Endothelial cell of umbilical vein (primary cell): ENCODE data around the gene HSPA12A.

ENCODE experiments used
- CTCF ChIP-seq, 2 donors: IDR thresholded peaks; 1 replicate in 1 of 2; 2 replicates in 1 of 2; pipeline ENCODE4 v1.5.1; 2011; ENCODE audit warnings: low read length in 2 of 2, mild to moderate bottlenecking in 2 of 2, moderate library complexity in 2 of 2, control low read depth in 1 of 2, inconsistent platforms in 1 of 2, low read depth in 1 of 2; ENCODE audit not compliant: insufficient read depth in 1 of 2; ENCODE audit errors: extremely low read depth in 1 of 2
- EZH2 ChIP-seq: IDR thresholded peaks from 2 replicates; pipeline ENCODE4 v1.6.1; 2012; ENCODE audit warnings: borderline replicate concordance, low read depth, mild to moderate bottlenecking, moderate library complexity, low read length, inconsistent platforms; ENCODE audit not compliant: severe bottlenecking
- MAX ChIP-seq: IDR thresholded peaks from 2 replicates; pipeline ENCODE4 v1.6.1; 2011; ENCODE audit not compliant: insufficient read depth, insufficient read length
- MYC ChIP-seq: IDR thresholded peaks from one replicate; pipeline ENCODE4 v1.6.1; 2011; ENCODE audit warnings: mild to moderate bottlenecking, low read depth, low read length
- POLR2A ChIP-seq: IDR thresholded peaks from 2 replicates; pipeline ENCODE4 v1.6.1; 2012; ENCODE audit warnings: low read depth, mild to moderate bottlenecking, control low read depth, low read length
- POLR2AphosphoS5 ChIP-seq: IDR thresholded peaks from 2 replicates; pipeline ENCODE4 v1.6.1; 2012; ENCODE audit warnings: low read depth, mild to moderate bottlenecking, control low read depth, low read length, moderate library complexity; ENCODE audit not compliant: insufficient read depth

GRCh38 chr10:116655568-116655967 lies 86.8 kb downstream of the HSPA12A start:
- no peak for TF ChIP-seq POLR2A
- no peak for TF ChIP-seq EZH2
- TF ChIP-seq CTCF (IDR thresholded peaks at IDR 0.05; ENCODE audit: extremely low read depth in 1 of 2, insufficient read depth in 1 of 2, low read depth in 1 of 2, low read length in 2 of 2), result no peak
- TF ChIP-seq MAX, result no peak
- TF ChIP-seq POLR2AphosphoS5, result no peak
- no peak for TF ChIP-seq MYC
